Measurements from ENCODE around the gene NTRK3.

GRCh38 chr15:88179562-88179961 lies 77.0 kb downstream of the NTRK3 start:
- TF ChIP-seq EP300 (IDR thresholded peaks at IDR 0.05) (no peak), POLR2AphosphoS5 (IDR thresholded peaks at IDR 0.05) (no peak)

Measured in upper lobe of left lung (tissue), 4 donors.